Activated effector memory CD4-positive, alpha-beta T cell treated with Interleukin-2 at 50 U/mL for 16 hours (primary cell): Measurements from ENCODE around the gene ORC1.

Experiments used
- DNase-seq: peaks from one replicate; pipeline ENCODE4 v3.0.0-alpha.2; 2020

Gene ORC1

DNA sequence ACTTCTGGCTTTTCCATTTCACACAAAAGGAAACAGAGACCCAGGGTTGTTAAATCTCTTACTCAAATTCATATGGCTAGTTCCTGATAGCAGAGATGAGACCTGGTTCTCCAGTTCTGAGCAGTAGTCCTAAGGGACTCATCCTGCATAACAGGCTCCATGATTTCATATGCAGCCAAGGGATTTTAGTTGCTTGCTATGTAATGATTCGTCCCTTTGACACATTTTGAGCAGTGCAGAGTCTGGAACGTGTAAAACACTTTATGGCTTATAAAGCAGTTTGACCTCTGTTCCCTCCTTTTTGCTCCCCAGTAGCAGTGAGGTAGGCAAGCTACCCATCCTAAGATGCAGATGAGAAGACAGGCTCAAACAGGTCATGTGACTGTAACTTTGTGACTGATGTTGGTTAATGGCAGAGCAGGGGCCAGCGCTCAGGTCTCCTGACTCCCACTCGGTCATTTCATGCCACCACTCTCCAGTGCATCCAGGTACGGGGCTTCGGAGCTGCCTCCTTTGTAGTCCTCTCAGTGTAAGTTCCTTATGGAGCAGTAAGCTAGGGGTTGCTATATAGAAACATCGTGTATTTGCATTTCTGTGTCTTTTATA is 62.5 kb downstream of the ORC1 start:
- DNase-seq: no peak

DNA sequence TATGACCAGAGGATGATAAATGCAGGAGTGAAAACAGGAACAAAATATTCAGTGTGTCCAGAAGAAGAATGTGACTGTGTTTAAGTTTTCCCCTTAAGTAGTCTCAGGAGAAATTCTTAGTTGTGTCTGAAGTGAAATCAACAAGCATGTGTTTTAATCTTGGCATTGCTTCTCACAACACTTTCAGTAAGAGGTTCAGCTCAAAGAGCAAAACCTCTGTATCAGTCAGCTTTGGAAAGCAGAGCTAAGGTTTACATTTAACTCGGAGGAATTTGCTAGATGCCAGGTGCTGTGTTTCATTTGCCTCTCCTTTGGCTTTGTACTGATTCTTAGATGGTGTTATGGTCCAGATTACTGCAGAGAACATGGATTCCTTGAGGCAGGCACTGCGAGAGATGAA is 66.8 kb downstream of the ORC1 start:
- DNase-seq: no peak

GRCh38 chr1:52334906-52335528 is 69.2 kb downstream of the ORC1 start:
- no peak for DNase-seq

DNA sequence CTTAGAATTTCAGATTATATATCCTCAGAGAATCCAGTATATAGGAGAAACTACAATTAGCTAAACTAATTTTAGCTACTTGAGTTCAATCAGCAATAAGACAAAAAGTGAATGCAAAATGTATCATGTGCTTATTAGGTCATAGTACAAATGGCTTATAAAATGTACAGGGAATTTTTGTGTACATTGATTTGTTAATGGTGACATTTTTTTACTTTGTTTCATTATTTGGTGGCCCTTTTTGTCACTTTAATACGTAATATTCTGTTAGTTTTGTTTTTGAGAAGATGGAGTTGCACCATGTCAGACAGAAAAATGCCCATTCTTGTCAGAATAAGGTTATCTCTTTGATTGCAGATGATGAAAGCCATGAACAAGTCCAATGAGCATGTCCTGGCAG is 71.8 kb downstream of the ORC1 start:
- DNase-seq: no peak

- no peak for DNase-seq
Observed at GRCh38 chr1:52328615-52329014, 75.6 kb downstream of the ORC1 start.

DNA sequence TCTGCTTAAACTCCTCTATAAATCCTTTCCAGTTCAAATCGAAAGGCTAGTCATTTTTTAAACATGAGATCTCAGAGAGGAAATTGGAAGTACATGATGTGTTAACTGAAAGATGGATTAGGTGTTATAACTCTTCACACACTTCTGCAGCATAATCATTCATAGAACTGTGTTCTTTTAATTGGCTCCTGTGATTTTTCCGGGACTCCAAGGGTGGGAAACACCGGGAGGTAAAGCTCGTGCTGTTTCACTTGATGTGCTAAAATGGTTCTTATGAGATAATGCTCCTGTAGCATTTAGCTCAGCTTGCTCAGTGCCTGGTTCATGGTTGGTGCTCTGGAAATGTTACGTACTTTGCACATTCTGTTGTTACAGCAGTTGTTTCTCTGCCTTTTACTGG is 78.4 kb downstream of the ORC1 start:
- no peak for DNase-seq

DNA sequence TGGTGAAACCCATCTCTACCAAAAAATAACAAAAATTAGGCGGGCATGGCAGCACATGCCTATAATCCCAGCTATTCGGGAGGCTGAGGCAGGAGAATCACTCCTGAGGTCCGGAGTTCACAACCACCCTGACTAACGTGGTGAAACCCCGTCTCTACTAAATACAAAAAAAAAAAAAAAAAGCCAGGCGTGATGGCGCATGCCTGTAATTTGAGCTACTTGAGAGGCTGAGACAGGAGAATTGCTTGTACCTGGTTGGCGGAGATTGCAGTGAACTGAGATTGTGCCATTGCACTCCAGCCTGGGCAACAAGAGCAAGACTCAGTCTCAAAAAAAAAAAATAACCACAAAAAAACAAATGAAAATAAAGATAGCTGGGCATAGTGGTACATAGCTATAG is 80.5 kb downstream of the ORC1 start:
- no peak for DNase-seq
